IMR-90 (cell line): ENCODE results near the gene ABR. TPM values are rescaled to one million over a fixed set of nuclear protein-coding genes. Genes with fewer than 3 reads are reported as not detected.
"Not testable (repeated sequence)": the region's sequence is repeated elsewhere in the genome, so short reads cannot be mapped to it uniquely, and the experiment has no call there.

Experiments
- ATAC-seq: fragments of 200-7000 bp; cut with Tn5 transposase; 2 replicates; pipeline ENCODE4 v1.9.1; 2020; ENCODE audit warnings: low read depth, mild to moderate bottlenecking, moderate library complexity
- BruUV-seq: library from RNA; stranded (reverse); fragments of 400-500 nt; replicated peaks from 2 replicates; lab custom pipeline; 2021; lab: Mats Ljungman, UMichigan
- CTCF ChIA-PET: fragments of 300-600 bp; formaldehyde crosslinking; extraction: SDS; loops from one replicate; lab custom pipeline; 2021; ENCODE audit warnings: antibody characterized with exemption; lab: Yijun Ruan, JAX
- POLR2A ChIA-PET: fragments of 300-600 bp; sonication (Branson Sonifier 250); formaldehyde crosslinking; loops from one replicate; lab custom pipeline; 2022; ENCODE audit warnings: antibody characterized with exemption; ENCODE audit not compliant: unreplicated experiment; lab: Charles Lee
- DNase-seq: peaks from one replicate; pipeline ENCODE4 v3.0.0; 2013
- H2AFZ ChIP-seq: replicated peaks from 2 replicates; pipeline ENCODE3; 2013; ENCODE audit warnings: low read length, mild to moderate bottlenecking; ENCODE audit not compliant: poor library complexity
- H2AK5ac ChIP-seq: 2 replicates; pipeline ENCODE4 v1.6.1; 2013; ENCODE audit warnings: low read depth, low read length, inconsistent platforms
- H2AK9ac ChIP-seq: replicated peaks from 2 replicates; pipeline ENCODE3; 2013; ENCODE audit warnings: mild to moderate bottlenecking, low read depth, low read length, moderate library complexity; ENCODE audit not compliant: poor library complexity
- H2BK120ac ChIP-seq: 2 replicates; pipeline ENCODE4 v1.6.1; 2013; ENCODE audit warnings: low read depth, low read length, inconsistent platforms
- H2BK15ac ChIP-seq: 3 replicates; pipeline ENCODE4 v1.6.1; 2013; ENCODE audit warnings: low read depth, low read length, inconsistent platforms
- H2BK20ac ChIP-seq: 2 replicates; pipeline ENCODE4 v1.6.1; 2013; ENCODE audit warnings: low read depth, mild to moderate bottlenecking, inconsistent platforms, low read length, moderate library complexity
- H2BK5ac ChIP-seq: 2 replicates; pipeline ENCODE4 v1.6.1; 2013; ENCODE audit warnings: mild to moderate bottlenecking, low read depth, low read length, inconsistent platforms; ENCODE audit not compliant: poor library complexity, severe bottlenecking
- H3K14ac ChIP-seq: replicated peaks from 2 replicates; pipeline ENCODE4 v1.6.1; 2013; ENCODE audit warnings: low read depth, low read length, inconsistent platforms
- H3K18ac ChIP-seq: 2 replicates; pipeline ENCODE4 v1.6.1; 2013; ENCODE audit warnings: low read depth, low read length, control low read depth
- H3K23ac ChIP-seq: 2 replicates; pipeline ENCODE4 v1.6.1; 2013; ENCODE audit warnings: low read depth, low read length, inconsistent platforms
- H3K27ac ChIP-seq: 2 replicates; pipeline ENCODE4 v1.5.1; 2013; ENCODE audit warnings: mild to moderate bottlenecking, control low read depth, low read length; ENCODE audit not compliant: insufficient read depth
- H3K27me3 ChIP-seq: 2 replicates; pipeline ENCODE4 v1.6.1; 2013; ENCODE audit warnings: low read length; ENCODE audit not compliant: control insufficient read depth, insufficient read depth
- H3K36me3 ChIP-seq: 2 replicates; pipeline ENCODE4 v1.6.1; 2013; ENCODE audit warnings: low read length, mixed read lengths; ENCODE audit not compliant: control insufficient read depth, insufficient read depth
- H3K4ac ChIP-seq: 2 replicates; pipeline ENCODE4 v1.6.1; 2013; ENCODE audit warnings: low read depth, low read length, inconsistent platforms
- H3K4me1 ChIP-seq: 2 replicates; pipeline ENCODE4 v1.6.1; 2013; ENCODE audit warnings: low read length, mixed read lengths; ENCODE audit not compliant: control insufficient read depth, insufficient read depth
- H3K4me2 ChIP-seq: 2 replicates; pipeline ENCODE4 v1.6.1; 2013; ENCODE audit warnings: low read depth, mild to moderate bottlenecking, control low read depth, low read length, moderate library complexity
- H3K4me3 ChIP-seq: 2 replicates; pipeline ENCODE4 v1.5.1; 2013; ENCODE audit warnings: low read depth, mild to moderate bottlenecking, control low read depth, low read length, moderate library complexity; ENCODE audit not compliant: insufficient read depth
- H3K56ac ChIP-seq: 2 replicates; pipeline ENCODE4 v1.6.1; 2013; ENCODE audit warnings: low read length, inconsistent platforms; ENCODE audit not compliant: insufficient read depth; ENCODE audit errors: extremely low read depth
- H3K79me1 ChIP-seq, 2 experiments: 2 replicates each; pipeline ENCODE4 v1.6.1; 2013; ENCODE audit warnings: low read length in 2 of 2, inconsistent platforms in 1 of 2, low read depth in 1 of 2
- H3K9ac ChIP-seq: 2 replicates; pipeline ENCODE4 v1.6.1; 2013; ENCODE audit warnings: low read depth, low read length, control low read depth
- H3K9me1 ChIP-seq: 2 replicates; pipeline ENCODE4 v1.6.1; 2013; ENCODE audit warnings: low read length, inconsistent platforms; ENCODE audit not compliant: insufficient read depth
- H3K9me3 ChIP-seq: 2 replicates; pipeline ENCODE4 v1.6.1; 2013; ENCODE audit warnings: low read length; ENCODE audit not compliant: control insufficient read depth, insufficient read depth
- H4K20me1 ChIP-seq: 2 replicates; pipeline ENCODE4 v1.6.1; 2013; ENCODE audit warnings: low read length, inconsistent platforms; ENCODE audit not compliant: insufficient read depth
- H4K5ac ChIP-seq: 2 replicates; pipeline ENCODE4 v1.6.1; 2013; ENCODE audit warnings: mild to moderate bottlenecking, low read depth, low read length, control low read depth
- H4K8ac ChIP-seq, 2 experiments: 2 replicates each; pipeline ENCODE4 v1.6.1; 2013; ENCODE audit warnings: low read depth in 2 of 2, low read length in 2 of 2, control low read depth in 1 of 2, inconsistent platforms in 1 of 2
- H4K91ac ChIP-seq: 2 replicates; pipeline ENCODE4 v1.6.1; 2013; ENCODE audit warnings: low read depth, low read length, inconsistent platforms; ENCODE audit not compliant: insufficient read depth
- CEBPB ChIP-seq: IDR thresholded peaks from 2 replicates; pipeline ENCODE4 v1.6.1; 2012; ENCODE audit warnings: low read depth, low read length, improper control_type of control experiment
- CHD1 ChIP-seq: IDR thresholded peaks from 2 replicates; pipeline ENCODE4 v1.6.1; 2012; ENCODE audit warnings: low read depth, low read length, improper control_type of control experiment
- RFX5 ChIP-seq: IDR thresholded peaks from 2 replicates; pipeline ENCODE4 v1.8.0; 2012; ENCODE audit warnings: low read depth, mild to moderate bottlenecking, low read length, moderate library complexity
- WGBS, 2 experiments: methylation state at CpG; one replicate each; pipeline versions ENCODE4 v1.1.5 to v1.1.7; 2013; ENCODE audit warnings: missing lambda C conversion rate in 2 of 2; ENCODE audit not compliant: insufficient read length in 1 of 2; ENCODE audit errors: extremely low coverage in 2 of 2; 5-methylcytosine and 5-hydroxymethylcytosine counted together
- dilution Hi-C: fragments of 300-500 bp; cut with HindIII; formaldehyde crosslinking; loops from one replicate; pipeline ENCODE4 v1.14.3; 2018; ENCODE audit warnings: low sequenced_read_pairs; ENCODE audit not compliant: unreplicated experiment
- in situ Hi-C: fragments of 300-500 bp; cut with MboI; formaldehyde crosslinking; loops from 3 replicates; pipeline ENCODE4 v1.14.3; 2019; ENCODE audit warnings: low sequenced_read_pairs, inconsistent platforms, mixed read lengths
- intact Hi-C: fragments of 100-400 bp; cut with micrococcal nuclease; formaldehyde crosslinking; loops from 2 replicates; pipeline ENCODE4 v1.10.0; 2022
- polyA plus RNA-seq, 3 experiments: library from polyadenylated mRNA; depleted of rRNA; stranded (reverse); fragments of >200 nt; gene quantifications; 2 replicates each; pipeline ENCODE4 v1.2.3, GENCODE V29; 2012; ENCODE audit warnings: low replicate concordance in 1 of 3
- total RNA-seq: library from RNA; depleted of rRNA; stranded (reverse); fragments of >200 nt; gene quantifications from 2 replicates; pipeline ENCODE4 v1.2.3, GENCODE V29; 2012
- TF ChIP-seq, protein P1 (sequence below): fragments of 150-350 bp; IDR thresholded peaks from 2 replicates; pipeline ENCODE4 v1.6.1; 2017; ENCODE audit warnings: mild to moderate bottlenecking, antibody characterized with exemption, low read length, low read depth

ABR gene
- total and polyA plus RNA-seq, 2 of the 4 experiments (the other 2 are of a cell fraction), result 28.3 to 79.7 TPM

DNA sequence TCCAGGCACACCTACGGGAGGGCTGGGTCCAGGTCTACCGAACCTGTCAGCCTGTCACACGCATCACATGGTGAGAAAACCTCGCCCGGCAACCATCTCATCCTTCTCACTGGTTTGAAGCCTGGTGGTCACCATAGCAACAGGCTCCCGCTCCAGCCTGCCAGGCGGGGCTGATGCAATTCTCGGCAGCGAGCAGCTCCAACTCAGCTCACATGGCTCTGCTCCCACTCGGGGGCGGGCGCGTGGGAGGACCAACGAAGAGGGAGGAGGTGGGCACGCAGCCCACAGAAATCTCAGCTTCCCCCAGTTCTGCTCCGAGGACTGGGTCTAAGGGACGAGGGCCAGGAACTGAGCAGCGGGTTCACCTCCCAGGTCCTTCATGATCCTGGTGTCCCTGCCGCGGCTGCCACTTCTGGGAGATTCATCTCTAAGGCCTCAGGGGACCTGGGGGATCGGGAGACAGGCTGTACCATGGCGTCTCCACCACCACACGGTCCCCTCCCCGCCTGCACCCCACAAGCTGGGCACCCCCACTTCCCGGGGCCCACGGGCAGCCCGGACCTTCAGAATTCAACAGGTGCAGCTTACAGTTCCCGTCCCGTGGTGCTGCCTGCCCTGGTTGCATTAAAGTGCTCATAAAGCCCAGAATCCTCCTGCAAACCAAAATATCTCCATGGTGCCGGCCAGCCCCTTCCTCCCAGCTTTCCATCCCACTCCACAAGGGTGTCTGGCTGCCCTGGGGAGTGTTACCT, 25.8 kb downstream of the ABR start:
- ChIA-PET CTCF (no interaction called here), POLR2A (no interaction called here)
- 78% methylated on average over 7 of the region's 30 CpGs; no CpG with 5 or more reads in 1 of the 2 experiments for WGBS, 2 experiments
- Histone ChIP-seq H3K4me2 (no peak overlapping the region), H3K9me1 (peaks cover 6% of the 10 kb centered on the region), H3K36me3 (peaks cover 12% of the 10 kb centered on the region; the same call in 1 of the 2 replicates), H3K27me3 (no peaks in the 10 kb centered on the region), H2BK5ac (no peak overlapping the region), H3K23ac (no peak overlapping the region), H2BK15ac (no peak overlapping the region), H3K18ac (no peak overlapping the region), H3K9me3 (no peaks in the 10 kb centered on the region), H2AK5ac (no peak overlapping the region), H2BK120ac (no peak overlapping the region), H3K4me3 (no peak overlapping the region), H3K9ac (no peak overlapping the region), H2AFZ (no peak overlapping the region), H3K27ac (no peak overlapping the region), H3K56ac (no peak overlapping the region), H3K4me1 (peaks cover 3% of the 10 kb centered on the region; the same call in 1 of the 2 replicates), H3K4ac (no peak overlapping the region; the same call in 1 of the 2 replicates), H3K14ac (no peak overlapping the region), H4K91ac (no peak overlapping the region), H2AK9ac (peak overlapping the region; percentile 70), H2BK20ac (no peak overlapping the region), H4K20me1 (peaks cover 44% of the 10 kb centered on the region), H4K8ac (no peak overlapping the region), H3K79me1 (no peaks in the 10 kb centered on the region; a peak in 2 of 4 replicates), H4K5ac (no peak overlapping the region)
- TF ChIP-seq CEBPB (peak; percentile 86), CHD1 (no peak), RFX5 (0 out of 2 replicates have a peak, but pooled peaks have one; percentile 17)
- TF ChIP-seq, protein P1, sequence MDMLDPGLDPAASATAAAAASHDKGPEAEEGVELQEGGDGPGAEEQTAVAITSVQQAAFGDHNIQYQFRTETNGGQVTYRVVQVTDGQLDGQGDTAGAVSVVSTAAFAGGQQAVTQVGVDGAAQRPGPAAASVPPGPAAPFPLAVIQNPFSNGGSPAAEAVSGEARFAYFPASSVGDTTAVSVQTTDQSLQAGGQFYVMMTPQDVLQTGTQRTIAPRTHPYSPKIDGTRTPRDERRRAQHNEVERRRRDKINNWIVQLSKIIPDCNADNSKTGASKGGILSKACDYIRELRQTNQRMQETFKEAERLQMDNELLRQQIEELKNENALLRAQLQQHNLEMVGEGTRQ, result peak; percentile 5; the same call in 1 of the 2 replicates
- dilution Hi-C loops (no loop called here), intact Hi-C loops (no loop called here), in situ Hi-C loops (no loop called here)
- ATAC-seq (peak; percentile 66), DNase-seq (peak; percentile 67)
- BruUV-seq, result no TSS peak

DNA sequence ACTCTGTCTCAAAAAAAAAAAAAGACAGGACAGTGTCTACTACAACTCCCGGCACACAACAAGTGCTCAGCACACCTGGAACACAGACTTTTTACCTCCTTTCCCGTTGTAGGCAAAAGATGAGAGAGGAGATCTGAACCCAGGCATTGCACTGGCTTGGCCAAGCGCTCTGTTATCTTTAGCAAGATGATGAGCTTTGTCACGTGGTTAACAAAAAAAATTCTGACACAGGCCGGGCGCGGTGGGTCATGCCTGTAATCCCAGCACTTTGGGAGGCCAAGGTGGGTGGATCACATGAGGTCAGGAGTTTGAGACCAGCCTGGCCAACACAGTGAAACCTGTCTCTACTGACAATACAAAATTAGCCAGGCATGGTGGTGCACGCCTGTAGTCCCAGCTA, 27.2 kb downstream of the ABR start:
- H3K79me1 ChIP-seq, ATAC-seq, H2BK20ac ChIP-seq, H3K23ac ChIP-seq, H4K5ac ChIP-seq, H3K9me1 ChIP-seq, H3K9ac ChIP-seq, dilution Hi-C loops, CTCF ChIA-PET, POLR2A ChIA-PET, H2BK5ac ChIP-seq, H2AFZ ChIP-seq, H4K8ac ChIP-seq, H3K9me3 ChIP-seq, H2AK5ac ChIP-seq, in situ Hi-C loops, BruUV-seq, H3K4me1 ChIP-seq, H3K14ac ChIP-seq, H3K27ac ChIP-seq, H3K27me3 ChIP-seq, H3K4me2 ChIP-seq, H3K18ac ChIP-seq, H4K91ac ChIP-seq, H3K4me3 ChIP-seq, intact Hi-C loops, DNase-seq, H3K56ac ChIP-seq, H2AK9ac ChIP-seq, H2BK120ac ChIP-seq, H3K4ac ChIP-seq, H2BK15ac ChIP-seq: not testable (repeated sequence)
- WGBS, 2 experiments, result 90% methylated on average over 5 of the region's 8 CpGs; no CpG with 5 or more reads in 1 of the 2 experiments
- Histone ChIP-seq H4K20me1 (peaks cover 41% of the 10 kb centered on the region), H3K36me3 (peaks cover 13% of the 10 kb centered on the region; the same call in 1 of the 2 replicates)
